Body of pancreas (tissue), 4 donors: Measurements from ENCODE around the gene MRGPRE.

Experiments used
- CTCF ChIP-seq, 7 experiments: fragments of 450-650 bp in 4 of 7; fragments of 200-600 bp in 3 of 7; sonication (generic) in 3 of 7; IDR thresholded peaks; one replicate each; pipeline ENCODE4 v1.5.1; 2016 to 2019; ENCODE audit warnings: antibody characterized with exemption in 7 of 7
- POLR2A ChIP-seq, 3 donors: fragments of 450-650 bp; IDR thresholded peaks; one replicate each; pipeline ENCODE4 v1.6.1; 2016; ENCODE audit warnings: antibody characterized with exemption in 3 of 3, mild to moderate bottlenecking in 2 of 3

DNA sequence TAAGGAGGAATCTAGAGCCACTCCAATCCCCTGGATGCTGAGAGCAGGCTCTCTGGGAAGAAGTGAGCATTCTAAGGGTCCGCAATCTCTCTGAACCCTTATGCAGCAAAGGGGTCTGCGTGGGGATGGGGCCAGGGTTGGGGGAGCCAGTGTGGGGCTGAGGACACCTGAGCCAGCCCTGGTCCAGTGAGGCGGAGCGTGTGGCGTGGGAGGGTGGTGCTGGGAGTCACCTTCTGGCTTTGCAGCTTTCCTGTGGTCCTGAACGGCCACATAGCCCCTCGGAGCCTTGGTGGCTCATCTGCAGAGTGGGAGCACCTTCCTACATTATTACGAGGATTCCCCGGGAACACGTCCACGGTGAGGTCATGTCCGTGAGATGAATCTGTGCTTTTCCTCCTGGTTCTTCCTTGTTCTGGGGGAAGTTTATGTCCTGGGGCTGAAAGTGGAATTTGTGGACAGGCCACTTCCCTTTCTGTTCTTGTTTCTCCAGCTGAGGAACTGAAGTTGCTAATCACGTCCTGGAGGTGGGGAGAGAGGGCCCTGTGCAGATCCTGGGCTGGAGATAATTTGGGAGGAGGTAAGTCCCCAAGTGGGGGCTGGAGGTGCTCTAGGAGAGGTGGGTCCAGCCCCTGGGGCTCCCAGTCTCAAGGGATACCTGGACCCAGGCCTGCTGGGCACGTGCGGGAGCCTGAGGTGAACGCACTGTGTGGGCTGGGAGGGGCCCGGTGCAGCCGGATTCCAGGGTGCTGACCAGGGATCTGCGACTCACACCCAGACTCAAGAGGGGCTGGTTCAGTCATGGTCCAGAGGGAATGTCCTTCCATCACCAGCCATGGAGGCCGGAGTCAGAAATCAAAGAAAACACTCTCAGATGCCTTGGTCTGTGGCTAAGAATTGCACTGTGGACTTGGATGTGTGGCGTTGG is 6.1 kb downstream of the MRGPRE start:
- TF ChIP-seq CTCF (IDR thresholded peaks at IDR 0.05), result no peak
- no peak for TF ChIP-seq POLR2A (IDR thresholded peaks at IDR 0.05)
